ENCODE data around the gene TSHZ2.

DNA sequence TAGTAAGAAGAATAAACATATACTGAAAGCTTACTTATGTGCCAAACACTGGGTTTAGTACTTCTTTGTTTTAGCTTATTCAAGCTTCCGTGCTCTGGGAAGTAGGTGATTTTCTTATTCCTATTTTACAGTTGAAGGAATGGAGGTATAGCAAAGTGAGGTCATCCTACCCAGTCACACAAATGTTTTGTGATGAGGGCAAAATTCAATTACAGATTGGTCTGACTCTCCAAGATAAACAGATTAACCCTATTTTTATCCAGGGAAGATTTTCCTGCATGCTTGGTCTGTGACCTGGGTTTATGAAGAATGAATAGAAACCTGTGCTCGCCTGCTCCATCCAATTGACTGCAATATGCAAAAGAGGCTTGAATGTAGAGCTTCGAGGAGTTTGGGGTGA lies 311.4 kb downstream of the TSHZ2 start:
- TF ChIP-seq SUZ12 (IDR thresholded peaks at IDR 0.05; ENCODE audit: extremely low read depth, insufficient read depth, insufficient read length) (no peak), ZNF274 (IDR thresholded peaks at IDR 0.05; ENCODE audit: low read depth, low read length) (no peak), YY1 (IDR thresholded peaks at IDR 0.05; ENCODE audit: insufficient read depth, insufficient read length) (no peak)

Data from NT2/D1 (cell line).